ENCODE measurements around the gene HMG20A. TPM values are rescaled to one million over a fixed set of nuclear protein-coding genes. Genes with fewer than 3 reads are reported as not detected.

Gene HMG20A
- total RNA-seq, 1 donor from 2014 or later: 9.7 TPM

DNA sequence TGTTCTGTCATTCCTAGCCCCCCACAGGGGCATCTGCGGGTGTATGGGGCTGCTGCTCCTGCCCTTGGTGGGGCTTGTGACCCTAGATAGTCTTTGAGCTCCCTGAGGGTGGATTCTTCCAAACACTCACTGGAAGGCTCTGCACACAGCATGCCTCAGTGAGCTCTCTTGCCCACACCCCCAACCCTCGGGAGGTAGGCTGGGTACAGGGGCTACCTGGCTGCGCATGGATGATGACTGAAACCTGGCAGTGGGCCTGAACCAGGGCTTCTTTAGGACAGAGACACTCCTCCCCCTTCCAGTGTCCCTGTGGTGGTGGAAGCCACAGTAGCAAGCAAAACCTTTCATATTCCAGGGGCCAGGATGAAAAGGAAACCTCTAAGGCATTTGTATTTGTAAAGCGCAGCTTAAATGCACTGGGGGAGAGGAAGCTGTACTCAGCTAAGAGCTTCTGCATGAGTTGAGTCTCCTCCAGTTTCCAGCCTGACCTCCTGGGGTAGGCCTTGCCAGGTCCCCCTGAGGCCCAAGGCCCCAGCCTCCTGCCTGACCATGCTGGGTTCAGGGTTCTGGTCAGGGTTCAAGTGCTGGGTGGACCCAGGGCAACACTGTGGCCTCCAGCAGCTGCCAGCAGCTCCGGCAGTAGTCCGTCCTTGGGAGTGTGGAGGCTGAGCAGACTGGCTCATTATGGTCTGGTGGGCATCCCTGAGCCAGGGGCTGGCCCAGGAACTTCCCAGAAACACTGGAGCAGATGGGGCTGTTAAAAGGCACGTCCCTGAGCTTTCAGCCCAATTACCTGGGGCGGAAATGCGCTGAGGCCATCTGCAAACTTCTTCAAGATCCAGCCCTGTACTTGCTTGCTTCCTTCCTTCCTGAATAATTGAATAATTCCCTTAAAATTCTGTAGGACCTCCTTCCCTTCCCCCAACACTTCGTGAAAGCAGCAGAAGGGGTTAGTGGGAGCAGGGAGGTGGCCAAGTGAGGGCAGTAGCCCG is 89.7 kb downstream of the HMG20A start:
- no peak for TF ChIP-seq CTCF (IDR thresholded peaks at IDR 0.05; ENCODE audit: insufficient read depth, low read length, severe bottlenecking)
- DNase-seq (ENCODE audit: low read depth) (no peak), FAIRE-seq (no peak)
- Histone ChIP-seq H3K27me3 (ENCODE audit: control insufficient read depth, insufficient read depth, low read length) (no peaks in the 10 kb centered on the region), H3K36me3 (ENCODE audit: control insufficient read depth, insufficient read depth, low read length) (no peaks in the 10 kb centered on the region), H3K4me3 (ENCODE audit: low read depth, low read length) (no peak overlapping the region)

GRCh38 chr15:77511869-77512268 is 91.2 kb downstream of the HMG20A start:
- Histone ChIP-seq H3K27me3 (ENCODE audit: control insufficient read depth, insufficient read depth, low read length) (no peaks in the 10 kb centered on the region), H3K36me3 (ENCODE audit: control insufficient read depth, insufficient read depth, low read length) (no peaks in the 10 kb centered on the region), H3K4me3 (ENCODE audit: low read depth, low read length) (no peak overlapping the region)
- DNase-seq (ENCODE audit: low read depth) (no peak), FAIRE-seq (no peak)
- TF ChIP-seq CTCF (IDR thresholded peaks at IDR 0.05; ENCODE audit: insufficient read depth, low read length, severe bottlenecking): no peak

DNA sequence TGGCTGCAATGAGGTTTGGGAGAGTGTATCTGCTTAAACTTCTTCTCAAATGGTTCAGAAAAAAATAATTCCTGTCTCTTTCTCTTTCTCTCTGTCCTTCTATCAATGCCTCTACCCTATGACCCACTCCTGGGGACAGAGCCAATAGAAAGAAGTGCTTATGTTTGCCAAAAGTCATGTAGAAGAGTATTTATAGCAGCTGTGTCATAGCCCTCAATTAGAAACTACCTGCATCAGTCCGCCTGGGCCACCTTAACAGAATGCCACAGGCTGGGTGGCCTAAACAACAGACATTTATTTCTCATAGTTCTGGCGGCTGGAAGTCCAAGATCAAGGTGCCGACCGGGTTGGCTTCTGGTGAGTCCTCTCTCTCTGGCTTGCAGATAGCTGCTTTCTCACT is 92.5 kb downstream of the HMG20A start:
- Histone ChIP-seq H3K27me3 (ENCODE audit: control insufficient read depth, insufficient read depth, low read length) (no peaks in the 10 kb centered on the region), H3K36me3 (ENCODE audit: control insufficient read depth, insufficient read depth, low read length) (no peaks in the 10 kb centered on the region), H3K4me3 (ENCODE audit: low read depth, low read length) (no peak overlapping the region)
- FAIRE-seq (no peak), DNase-seq (ENCODE audit: low read depth) (no peak)
- no peak for TF ChIP-seq CTCF (IDR thresholded peaks at IDR 0.05; ENCODE audit: insufficient read depth, low read length, severe bottlenecking)

- Histone ChIP-seq H3K27me3 (ENCODE audit: control insufficient read depth, insufficient read depth, low read length) (no peaks in the 10 kb centered on the region), H3K36me3 (ENCODE audit: control insufficient read depth, insufficient read depth, low read length) (no peaks in the 10 kb centered on the region), H3K4me3 (ENCODE audit: low read depth, low read length) (no peak overlapping the region)
- TF ChIP-seq CTCF (IDR thresholded peaks at IDR 0.05; ENCODE audit: insufficient read depth, low read length, severe bottlenecking): no peak
- DNase-seq (ENCODE audit: low read depth): no peak
- FAIRE-seq: no peak
Measured at GRCh38 chr15:77514641-77515402, 94.1 kb downstream of the HMG20A start.

- TF ChIP-seq CTCF (IDR thresholded peaks at IDR 0.05; ENCODE audit: insufficient read depth, low read length, severe bottlenecking): no peak
- Histone ChIP-seq H3K36me3 (ENCODE audit: control insufficient read depth, insufficient read depth, low read length) (no peaks in the 10 kb centered on the region), H3K4me3 (ENCODE audit: low read depth, low read length) (no peak overlapping the region), H3K27me3 (ENCODE audit: control insufficient read depth, insufficient read depth, low read length) (no peaks in the 10 kb centered on the region)
- FAIRE-seq (no peak), DNase-seq (ENCODE audit: low read depth) (no peak)
Measured at GRCh38 chr15:77515613-77516012, 94.9 kb downstream of the HMG20A start.
